HG02759 (cell line): ENCODE results near the gene ZNF407.

Experiments
- ATAC-seq: cut with Tn5 transposase; IDR thresholded peaks from one replicate; pipeline ENCODE4 v1.9.1; 2021; ENCODE audit warnings: mild to moderate bottlenecking, moderate library complexity; ENCODE audit not compliant: unreplicated experiment

Gene ZNF407

DNA sequence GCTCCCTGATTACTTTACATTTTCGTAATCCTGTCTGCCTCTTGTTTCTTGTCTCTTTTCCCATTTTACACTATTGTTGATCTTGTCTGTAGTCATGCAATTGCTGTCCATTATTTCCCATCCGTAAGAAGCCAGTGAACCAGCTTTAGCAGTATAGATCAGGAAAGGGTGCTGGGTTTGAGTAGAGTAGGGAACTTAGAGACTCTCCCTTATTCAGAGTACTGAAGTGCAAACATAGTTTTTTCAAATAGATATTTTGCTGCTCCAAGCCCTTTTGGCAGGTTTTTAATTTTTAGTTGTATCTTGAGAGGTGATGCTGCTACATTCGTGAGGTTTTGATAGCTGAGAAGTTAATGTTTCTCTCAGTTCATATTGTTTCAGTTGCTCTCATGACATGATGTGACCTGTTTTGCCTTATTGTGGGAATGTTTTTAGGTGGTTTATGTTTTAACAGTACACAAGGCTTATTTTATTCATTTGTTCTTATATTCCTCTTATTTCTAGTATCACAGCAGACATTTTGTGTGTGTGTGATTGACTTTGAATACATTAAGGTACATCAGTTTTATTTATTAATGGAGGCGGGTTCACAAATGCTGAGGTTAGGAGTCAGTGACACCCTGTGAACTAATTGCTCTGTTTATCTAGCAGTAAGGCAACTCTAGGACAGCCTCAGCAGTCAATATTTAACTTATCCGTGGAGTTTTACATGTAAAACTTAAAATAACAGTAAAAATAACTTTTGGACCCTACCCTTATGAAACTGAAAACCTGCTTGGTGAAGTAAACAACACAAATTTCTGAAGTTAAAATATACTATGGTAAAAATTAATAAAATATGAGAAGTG lies 118.4 kb downstream of the ZNF407 start:
- ATAC-seq, result no peak

DNA sequence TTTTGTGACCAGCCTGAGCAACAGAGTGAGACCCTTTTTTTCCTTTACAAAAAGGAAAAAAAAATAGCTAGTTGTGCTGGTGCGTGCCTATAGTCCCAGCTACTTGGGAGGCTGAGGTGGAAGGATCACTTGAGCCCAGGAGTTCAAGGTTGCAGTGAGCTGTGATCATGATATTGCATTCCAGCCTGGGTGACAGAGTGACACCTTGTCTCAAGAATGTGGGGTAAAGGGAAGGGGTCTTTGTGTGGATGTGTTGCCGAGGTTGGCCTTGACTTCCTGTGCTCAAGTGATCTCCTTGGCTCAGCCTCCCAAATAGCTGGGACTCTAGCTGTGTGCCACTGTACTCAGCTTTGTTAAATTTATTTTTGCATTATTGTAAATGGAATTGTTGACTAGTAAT lies 120.6 kb downstream of the ZNF407 start:
- ATAC-seq, result no peak

DNA sequence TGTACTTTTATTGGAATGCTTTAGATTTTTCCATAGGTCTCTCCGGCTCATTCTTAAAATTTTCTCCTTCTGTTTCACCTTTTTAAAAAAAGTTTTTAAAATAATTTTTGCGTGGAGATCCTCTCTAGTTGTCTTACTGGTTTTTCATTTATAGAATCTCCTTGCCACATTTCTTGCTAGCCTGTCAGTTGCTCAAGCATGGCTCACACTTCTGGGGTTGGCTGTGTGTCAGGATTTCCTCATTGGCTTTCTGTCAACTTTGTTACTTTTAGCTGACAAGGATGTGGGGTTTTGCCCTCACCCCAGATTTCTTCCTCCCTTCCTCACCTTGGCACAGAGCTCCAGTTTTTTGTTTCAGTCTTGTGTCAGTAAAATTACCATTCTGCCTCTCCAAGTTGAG lies 124.6 kb downstream of the ZNF407 start:
- no peak for ATAC-seq

DNA sequence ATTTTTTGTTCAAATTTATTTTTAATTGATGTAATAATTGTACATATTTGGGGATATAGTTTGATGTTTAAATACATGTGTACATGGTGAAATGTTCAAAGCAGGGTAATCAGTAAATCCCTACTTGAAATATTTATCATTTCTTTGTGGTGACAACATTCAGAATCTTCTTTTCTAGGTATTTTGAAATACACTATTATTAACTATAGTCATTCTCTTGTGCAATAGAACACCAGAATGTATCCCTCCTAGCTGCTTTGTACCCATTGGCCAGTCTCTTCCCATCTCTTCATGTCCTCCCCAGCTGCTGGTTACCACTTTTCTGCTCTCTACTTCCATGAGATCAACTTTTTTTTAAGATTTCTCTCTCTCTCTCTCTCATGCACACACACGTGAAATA lies 126.5 kb downstream of the ZNF407 start:
- no peak for ATAC-seq

DNA sequence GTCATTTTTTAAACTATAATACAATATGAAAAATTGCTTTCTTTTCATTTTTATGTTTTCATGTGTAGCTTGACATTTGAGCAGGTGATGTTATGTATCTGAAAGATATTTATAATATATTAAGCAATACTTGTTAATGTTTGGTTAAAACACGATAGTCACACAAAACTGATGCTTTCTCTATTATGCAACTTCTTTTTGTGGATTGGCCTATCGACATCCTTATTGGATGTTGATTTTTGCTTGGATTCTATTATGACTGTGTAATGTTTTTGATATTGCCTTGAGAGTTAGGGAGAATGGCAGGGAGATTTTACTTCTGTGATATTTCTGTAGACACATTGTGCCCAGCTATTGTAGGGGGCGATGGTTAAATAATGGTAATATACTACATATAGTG lies 128.0 kb downstream of the ZNF407 start:
- no peak for ATAC-seq

DNA sequence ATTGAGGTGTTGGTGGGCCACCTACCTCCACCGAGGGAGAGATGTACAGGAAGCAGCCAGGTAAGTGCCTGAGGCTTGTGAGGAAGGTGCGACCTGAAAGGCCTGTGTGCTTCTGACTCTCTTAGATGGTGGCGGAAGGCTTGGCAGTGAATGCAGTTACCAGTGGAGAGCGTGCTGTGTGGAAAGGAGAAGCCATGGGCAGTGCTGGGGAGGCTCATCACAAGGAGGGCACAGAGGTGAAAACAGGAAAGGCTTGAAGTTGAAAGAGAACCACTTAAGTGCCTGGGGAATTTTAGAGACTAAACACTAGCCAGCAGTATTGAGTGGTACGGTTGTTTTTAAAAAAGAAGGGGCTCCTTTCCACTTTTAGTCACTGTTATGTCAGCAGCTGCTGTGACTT lies 130.9 kb downstream of the ZNF407 start:
- no peak for ATAC-seq

DNA sequence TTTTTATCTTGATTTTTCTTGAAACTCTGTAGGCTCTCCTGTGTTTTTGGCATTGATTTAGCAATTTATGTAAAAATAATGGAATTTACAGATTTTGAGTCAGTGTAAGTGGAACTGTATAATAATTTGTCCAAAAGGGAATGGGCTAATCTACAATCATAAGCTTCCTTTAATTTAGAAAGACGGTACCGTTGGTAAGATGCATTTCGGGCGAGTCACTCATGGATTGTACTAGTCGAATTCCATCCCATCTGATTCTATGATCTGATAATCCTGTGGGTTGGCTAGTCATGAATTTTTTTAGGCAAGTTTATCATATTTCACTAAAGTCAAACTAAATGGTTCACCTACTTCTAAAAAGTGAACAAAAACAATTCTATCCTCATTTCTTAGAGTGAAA lies 133.4 kb downstream of the ZNF407 start:
- ATAC-seq, result no peak

DNA sequence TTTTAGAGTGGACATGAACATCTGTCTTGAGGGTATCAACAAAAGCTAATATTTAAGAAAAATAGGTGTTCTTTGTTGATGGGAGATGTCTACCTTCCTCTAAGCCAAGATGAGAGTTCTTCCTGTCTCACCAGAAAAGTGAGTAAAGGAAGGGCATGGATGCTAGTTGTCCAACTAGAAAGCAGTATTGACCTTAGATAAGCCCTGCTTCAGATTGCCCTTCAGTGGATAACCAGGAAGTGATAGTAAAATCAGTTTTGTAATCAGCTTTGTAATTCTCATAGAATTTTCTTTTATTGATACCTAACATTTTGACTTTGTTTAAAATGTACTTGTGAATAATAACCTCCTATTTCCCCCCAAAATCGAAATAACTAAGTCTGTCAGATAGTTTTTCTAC lies 134.7 kb downstream of the ZNF407 start:
- ATAC-seq, result no peak

DNA sequence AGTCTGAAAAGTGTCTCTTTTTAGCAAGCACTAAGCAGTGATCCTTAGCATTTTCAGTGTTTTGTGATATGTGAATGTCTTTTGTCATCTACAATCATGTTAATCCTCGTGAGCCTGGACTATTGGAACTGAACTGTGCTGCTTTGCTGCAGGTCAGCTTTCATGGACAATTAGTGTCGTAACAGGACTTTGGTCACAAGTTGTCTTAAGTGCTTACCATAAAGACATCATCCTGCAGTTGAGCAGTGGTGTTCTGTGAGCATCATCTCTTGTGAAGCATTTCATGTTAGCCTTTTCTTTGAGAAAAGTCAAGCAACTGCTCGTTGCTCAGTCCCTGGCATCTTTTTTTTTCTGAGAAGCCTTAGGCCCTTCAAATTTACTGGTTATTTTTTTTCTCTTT lies 135.9 kb downstream of the ZNF407 start:
- no peak for ATAC-seq

DNA sequence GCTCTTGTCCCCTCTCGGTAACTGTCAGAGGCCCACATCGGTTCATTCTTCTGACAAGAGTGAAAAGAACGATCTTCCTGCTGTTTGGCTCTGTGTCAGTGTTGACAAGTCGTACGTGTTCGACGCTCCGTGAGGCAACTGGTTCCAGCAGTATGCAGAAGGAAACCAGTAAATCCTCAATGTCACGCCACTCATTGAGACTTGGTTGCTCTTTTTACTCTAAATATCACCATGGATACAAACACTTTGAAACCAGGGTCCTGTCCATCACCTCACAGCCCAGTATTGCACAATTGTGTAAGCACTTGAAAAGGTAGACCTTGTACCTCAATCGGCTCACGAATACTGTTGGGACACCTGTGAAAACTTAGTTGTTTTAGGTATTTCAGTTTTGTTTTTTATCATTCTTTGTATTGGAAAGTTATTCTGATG lies 136.4 kb downstream of the ZNF407 start:
- ATAC-seq, result no peak

DNA sequence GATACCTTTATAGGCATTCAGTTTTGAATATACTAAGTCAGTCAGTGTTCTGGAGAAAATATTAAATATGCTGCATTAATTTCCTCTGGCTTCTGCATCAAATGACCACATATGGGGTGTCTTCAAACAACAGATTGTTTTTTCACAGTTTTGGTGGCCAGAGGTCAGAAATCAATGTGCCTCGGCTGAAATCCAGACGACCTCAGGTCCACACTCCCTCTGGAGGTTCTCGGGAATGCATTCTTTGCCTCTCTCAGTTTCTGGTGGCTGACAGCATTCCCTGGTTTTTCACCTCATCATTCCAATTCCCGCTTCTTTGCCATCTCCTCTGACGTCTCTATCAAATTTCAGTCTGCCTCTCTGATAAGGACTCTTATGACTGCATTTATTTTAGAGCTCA lies 142.3 kb downstream of the ZNF407 start:
- ATAC-seq, result no peak

DNA sequence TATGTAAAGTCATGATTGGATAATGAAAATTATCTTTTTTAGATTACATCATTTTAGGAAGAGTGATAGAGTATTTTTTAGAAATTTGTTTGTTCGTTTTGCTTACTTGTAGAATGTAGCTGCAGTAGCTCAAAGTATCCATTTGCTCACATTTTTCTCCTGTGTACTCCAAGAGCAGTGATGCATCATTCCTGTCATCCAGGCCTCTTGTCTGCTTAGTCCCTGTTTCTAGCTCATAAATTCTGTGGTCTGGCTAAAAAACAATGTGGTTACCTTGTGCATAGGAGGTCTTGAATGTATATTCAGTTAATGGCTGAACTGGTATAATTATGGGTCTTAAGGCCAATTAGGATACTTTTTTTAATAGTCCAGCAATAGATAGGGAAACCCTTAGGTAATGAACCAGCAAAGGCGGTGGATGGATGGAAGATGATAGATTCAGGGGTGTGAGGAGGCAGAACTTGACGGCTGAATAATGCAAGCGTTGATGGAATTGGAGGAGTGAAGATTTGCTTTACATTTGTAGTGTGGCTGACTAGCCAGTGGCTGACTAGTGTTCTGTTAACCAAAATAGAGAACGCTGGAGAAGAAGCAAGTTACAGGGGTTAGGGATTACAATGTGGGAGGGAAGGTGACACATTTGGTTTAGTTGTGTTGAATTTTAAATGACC lies 145.0 kb downstream of the ZNF407 start:
- no peak for ATAC-seq

DNA sequence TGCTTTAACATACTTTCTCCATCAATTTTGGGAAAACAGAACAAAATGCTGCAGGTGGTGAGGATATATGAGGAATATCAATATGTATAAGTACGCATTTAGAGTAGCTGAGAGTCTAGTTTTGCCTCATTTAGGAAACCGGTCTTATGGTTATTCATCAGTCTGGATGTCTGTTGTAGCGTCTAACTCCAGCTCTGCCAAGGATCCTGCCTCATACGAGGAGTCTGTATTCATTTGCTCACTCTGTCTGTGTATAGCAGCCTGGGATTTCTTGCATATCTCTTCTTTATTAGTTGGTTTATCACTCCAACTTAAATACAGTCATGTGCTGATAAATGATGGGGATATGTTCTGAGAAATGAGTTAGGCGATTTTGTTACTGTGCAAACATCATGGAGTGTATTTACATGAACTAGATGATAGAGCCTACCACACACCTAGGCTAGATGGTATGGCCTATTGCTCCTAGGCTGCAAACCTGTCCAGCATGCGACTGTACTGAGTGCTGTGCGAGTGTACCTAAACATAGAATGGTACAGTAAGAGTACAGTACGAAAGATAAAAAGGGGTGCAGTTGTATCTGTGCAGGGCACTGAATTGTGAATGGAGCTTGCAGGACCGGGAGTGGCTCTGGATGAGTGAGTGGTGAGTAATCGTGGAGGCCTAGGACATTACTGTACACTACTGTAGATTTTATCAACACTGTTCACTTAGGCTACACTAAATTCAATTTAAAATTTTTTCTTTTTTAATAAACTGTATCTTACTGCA lies 148.1 kb downstream of the ZNF407 start:
- no peak for ATAC-seq

DNA sequence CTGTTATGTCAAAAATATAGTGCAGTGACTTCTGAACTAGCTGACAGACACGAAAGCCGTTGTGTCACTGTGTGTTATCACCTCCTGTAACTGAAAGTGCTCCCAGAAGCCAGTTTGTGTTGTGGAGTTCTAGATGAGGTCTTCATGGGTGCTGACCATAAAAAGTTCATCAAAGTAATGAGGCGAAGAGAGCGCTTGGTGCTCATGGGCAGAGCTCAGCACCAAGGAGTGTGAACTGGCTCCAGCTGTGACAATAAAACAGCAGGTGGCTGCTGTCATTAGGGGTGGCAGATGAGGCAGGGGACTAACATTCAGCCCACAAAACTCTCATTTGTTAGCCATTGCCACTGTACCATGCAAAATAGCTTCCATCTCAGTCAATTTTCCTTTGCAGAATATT lies 151.1 kb downstream of the ZNF407 start:
- no peak for ATAC-seq

DNA sequence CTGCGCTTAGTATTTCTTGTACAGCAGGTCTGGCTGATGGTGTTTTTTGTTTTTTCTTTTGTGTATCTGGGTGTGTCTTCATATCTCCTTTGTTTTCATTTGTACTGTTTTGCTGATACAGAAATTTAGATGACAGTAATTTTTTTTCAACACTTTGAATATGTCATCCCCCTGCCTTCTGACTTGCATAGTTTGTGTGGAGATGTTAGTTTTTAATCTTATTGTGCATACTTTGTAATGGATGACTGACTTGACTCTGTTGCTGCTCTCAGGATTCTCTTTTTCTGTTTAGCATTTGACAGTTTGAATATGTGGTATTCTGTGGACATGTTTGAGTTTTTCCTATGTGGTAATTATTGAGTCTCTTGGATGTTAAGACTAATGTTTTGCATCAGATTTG lies 161.3 kb downstream of the ZNF407 start:
- ATAC-seq, result no peak

DNA sequence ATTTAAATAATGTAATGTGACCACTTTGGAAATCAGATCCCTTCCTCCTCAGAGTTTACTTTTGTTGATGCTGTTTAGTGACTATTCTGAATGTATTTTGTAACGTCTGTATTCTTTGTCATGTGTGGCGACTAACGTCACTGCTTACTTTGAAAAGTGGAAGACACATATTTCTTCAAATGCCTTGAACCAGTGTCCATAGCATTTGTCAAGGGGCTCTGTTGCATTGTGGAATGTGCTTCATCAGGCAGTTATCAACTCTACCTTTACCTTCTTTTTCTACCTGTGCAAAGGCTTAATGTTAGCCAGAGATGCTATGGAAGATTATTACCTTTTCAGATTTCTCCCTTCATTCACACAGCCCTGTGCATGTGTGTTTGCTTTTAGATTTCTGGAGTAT lies 162.4 kb downstream of the ZNF407 start:
- no peak for ATAC-seq

DNA sequence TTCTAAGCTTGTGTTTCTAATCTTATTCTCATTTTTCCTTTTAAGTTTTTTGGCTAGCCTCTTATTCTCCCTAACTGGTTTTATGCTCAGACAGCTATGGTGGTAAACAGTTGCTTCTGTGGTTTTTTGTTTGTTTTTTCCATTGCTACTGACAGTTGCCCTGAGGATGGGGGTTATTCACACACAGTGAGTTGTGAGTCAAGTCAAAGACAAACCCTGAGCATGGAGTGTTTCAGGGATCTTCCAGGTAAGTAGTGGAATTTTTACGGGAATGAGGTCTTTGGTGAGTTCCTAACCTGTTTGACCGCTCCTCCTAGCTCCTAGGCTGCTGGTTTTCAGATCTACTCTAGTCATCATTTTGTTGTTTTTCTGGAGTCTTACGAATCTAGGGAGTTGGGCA lies 162.8 kb downstream of the ZNF407 start:
- ATAC-seq, result no peak

DNA sequence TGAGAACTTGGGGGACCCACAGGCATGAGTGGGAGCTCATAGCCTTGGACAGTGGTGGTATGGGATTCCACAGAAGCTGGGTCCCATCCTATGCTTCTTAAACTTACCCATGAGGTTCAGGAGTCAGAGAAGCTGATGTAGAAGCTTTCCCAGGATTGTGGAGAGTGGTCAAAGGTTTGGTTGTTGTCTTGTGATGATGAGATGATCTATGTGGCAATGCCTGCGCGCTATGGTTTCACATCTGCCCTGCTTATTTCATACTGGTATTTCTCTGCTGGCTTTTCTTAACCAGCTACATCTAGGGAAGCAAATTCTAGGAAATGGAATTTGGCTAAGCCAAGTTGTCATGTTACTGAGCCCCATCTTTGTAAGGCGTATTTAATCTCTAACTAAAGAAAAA lies 168.6 kb downstream of the ZNF407 start:
- ATAC-seq, result no peak

DNA sequence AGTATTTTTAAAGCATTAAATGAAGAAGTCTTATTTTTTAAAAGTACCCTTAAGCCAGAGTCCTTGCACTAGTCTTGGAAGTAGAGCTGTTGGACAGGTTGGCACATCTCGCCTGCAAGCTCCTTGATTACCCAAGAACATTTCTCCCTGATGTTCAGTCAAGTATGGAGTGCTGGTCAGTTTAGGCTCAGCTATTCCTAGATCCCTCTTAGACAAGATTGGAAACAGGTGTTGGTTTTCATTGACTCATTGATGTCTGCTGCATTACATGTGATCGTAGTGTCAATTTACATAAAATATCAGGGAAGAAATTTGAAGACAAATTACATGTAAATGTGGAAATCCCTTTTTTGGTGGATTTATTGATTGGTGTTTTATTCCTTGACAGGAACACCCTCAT lies 170.4 kb downstream of the ZNF407 start:
- no peak for ATAC-seq

DNA sequence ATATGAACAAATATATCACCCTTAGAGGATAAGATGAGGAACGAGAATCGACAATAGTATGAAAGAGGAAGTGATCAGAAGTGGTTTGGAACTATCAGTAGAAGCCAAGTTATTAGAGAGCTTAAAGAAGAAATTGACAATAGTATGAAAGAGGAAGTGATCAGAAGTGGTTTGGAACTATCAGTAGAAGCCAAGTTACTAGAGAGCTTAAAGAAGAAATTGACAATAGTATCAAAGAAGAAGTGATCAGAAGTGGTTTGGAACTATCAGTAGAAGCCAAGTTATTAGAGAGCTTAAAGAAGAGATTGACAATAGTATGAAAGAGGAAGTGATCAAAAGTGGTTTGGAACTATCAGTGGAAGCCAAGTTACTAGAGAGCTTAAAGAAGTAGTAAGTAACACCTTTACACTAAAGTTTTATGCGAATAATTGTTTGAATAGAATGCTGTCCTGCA lies 175.5 kb downstream of the ZNF407 start:
- ATAC-seq, result peak; percentile 76

DNA sequence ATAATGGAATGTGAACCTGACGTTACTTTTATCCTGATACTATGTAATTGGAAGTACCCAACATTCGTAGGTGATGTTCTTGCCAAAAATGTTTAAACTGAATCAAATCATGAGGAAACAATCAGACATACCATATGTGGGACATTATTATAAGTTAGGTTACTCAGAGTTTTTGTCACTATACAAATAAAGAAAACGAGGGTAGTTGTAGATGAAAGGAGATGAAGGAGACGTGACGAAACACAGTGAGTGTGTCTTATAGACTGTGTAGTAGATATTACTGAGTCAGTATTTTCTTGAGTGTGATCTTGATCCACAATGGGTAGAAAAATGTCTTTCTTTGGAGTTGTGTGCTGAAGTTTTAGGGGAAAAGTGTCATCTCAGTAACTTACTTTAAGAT lies 176.8 kb downstream of the ZNF407 start:
- no peak for ATAC-seq

DNA sequence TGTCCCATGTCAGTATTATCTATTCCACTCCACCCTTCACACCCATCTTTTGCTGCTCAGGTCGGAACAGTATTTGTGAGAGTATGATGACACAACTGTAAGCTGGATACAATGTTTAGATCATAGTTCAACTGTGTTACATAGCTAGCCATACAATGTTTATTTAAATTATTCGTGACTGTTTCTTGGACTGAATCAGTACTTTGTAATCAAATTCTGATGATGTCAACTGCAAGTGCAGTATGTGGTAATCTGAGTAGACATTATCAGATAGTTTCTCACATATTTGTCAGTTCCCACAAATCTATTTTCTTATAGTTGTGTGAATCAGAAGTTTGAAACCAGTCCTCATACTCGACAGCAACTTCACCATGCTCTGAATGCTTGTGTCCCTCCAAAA lies 177.6 kb downstream of the ZNF407 start:
- ATAC-seq, result no peak
